Measurements from ENCODE around the gene CDH4.

DNA sequence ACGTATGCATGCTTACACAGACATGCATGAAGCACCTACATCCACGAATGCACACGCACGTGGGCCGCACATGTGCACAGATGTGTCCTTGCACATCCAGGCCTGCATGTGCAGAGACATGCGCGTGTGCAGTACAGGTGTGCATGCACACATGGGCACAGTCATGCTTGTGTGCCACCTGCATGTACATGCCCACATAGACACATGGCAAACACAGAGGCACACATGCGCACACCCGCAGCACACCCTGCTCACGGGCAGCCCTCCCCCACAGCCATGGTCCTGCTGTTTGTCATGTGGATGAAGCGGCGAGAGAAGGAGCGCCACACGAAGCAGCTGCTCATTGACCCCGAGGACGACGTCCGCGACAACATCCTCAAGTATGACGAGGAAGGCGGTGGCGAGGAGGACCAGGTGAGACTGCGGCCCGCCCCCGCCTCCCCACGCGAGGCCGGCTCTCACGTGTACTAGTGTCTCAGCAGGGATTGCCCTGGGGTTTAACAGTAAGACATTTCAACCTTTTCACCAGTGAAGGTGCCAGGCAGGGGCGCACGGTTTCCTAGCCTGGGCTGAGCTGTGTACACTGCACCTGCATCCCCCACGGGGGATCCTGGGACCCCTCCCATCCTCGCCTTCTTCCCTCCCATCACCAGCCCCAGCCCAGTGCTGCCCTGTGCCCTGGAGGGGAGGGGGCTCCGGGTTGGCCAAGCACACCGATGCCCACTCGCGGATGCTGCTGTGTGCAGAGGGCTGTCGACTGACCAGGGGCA lies 680.8 kb downstream of the CDH4 start:
- TF ChIP-seq POLR2AphosphoS5 (IDR thresholded peaks at IDR 0.05) = no peak
- TF ChIP-seq, protein P1, sequence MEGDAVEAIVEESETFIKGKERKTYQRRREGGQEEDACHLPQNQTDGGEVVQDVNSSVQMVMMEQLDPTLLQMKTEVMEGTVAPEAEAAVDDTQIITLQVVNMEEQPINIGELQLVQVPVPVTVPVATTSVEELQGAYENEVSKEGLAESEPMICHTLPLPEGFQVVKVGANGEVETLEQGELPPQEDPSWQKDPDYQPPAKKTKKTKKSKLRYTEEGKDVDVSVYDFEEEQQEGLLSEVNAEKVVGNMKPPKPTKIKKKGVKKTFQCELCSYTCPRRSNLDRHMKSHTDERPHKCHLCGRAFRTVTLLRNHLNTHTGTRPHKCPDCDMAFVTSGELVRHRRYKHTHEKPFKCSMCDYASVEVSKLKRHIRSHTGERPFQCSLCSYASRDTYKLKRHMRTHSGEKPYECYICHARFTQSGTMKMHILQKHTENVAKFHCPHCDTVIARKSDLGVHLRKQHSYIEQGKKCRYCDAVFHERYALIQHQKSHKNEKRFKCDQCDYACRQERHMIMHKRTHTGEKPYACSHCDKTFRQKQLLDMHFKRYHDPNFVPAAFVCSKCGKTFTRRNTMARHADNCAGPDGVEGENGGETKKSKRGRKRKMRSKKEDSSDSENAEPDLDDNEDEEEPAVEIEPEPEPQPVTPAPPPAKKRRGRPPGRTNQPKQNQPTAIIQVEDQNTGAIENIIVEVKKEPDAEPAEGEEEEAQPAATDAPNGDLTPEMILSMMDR (IDR thresholded peaks at IDR 0.05 in 8 of 11, conservative IDR thresholded peaks at IDR 0.05 in 3 of 11) = no peak
